ENCODE results near the gene NOXO1. TPM values are rescaled to one million over a fixed set of nuclear protein-coding genes. Genes with fewer than 3 reads are reported as not detected.

The NOXO1 gene
- total RNA-seq (2014; rRNA removed) (2.4 and 3.4 TPM in 2 replicates), Bru-seq, nascent RNA (not detected), BruChase-seq, experiment 1, labeled RNA remaining after a 6-hour chase (percentile 8 among the genes with signal in this experiment), BruChase-seq, experiment 2, labeled RNA remaining after a 2-hour chase (percentile 19 among the genes with signal in this experiment)
- long read RNA-seq, partial matches to known transcripts: 0 of 2 reads
- long read RNA-seq, other reads (novel, unspliced or antisense): 2 of 2 reads

GRCh38 chr16:1981398-1981836, at the start of gene NOXO1:
TSS of gene NOXO1 (minus strand) at chr16:1981469. CDS start at chr16:1981179, 290 bp downstream.
- Histone ChIP-seq H3K9me3 (ENCODE audit: low read length) (no peaks in the 10 kb centered on the region), H3K4me2 (ENCODE audit: low read length) (peak within 1 kb of the TSS; percentile 88), H3K79me2 (ENCODE audit: low read length) (peaks cover 19% of the 10 kb centered on the region), H3K9me2 (replicated peaks; ENCODE audit: low read length) (no peaks in the 10 kb centered on the region), H3K4me1 (ENCODE audit: insufficient read depth, low read length) (peaks cover 47% of the 10 kb centered on the region), H3K36me3 (ENCODE audit: low read depth, low read length) (no peaks in the 10 kb centered on the region), H4K20me1 (ENCODE audit: low read length) (no peaks in the 10 kb centered on the region), H3F3A (ENCODE audit: low read length, unreplicated experiment) (peaks cover 3% of the 10 kb centered on the region), H3K27me3 (ENCODE audit: low read length) (no peaks in the 10 kb centered on the region), H2AFZ (ENCODE audit: low read length) (no peak within 1 kb of the TSS), H3K27ac (ENCODE audit: low read length) (no peak within 1 kb of the TSS), H3K9ac (ENCODE audit: low read length) (no peak within 1 kb of the TSS), H3K4me3 (ENCODE audit: low read length) (0 out of 2 replicates have a peak within 1 kb of the TSS, but pooled peaks have one; percentile 64)
- BruUV-seq (replicated peaks): no TSS peak
- intact Hi-C loops (cut with micrococcal nuclease): no loop called here
- ATAC-seq: no peak
- ChIA-PET CTCF (no interaction called here), POLR2A (ENCODE audit: unreplicated experiment) (no interaction called here)
- no peak for DNase-seq
- TF ChIP-seq CTCF (conservative IDR thresholded peaks at IDR 0.05; ENCODE audit: low read depth, low read length) (no peak), EZH2phosphoT487 (IDR thresholded peaks at IDR 0.05; ENCODE audit: borderline replicate concordance, low read length) (no peak), EZH2 (IDR thresholded peaks at IDR 0.05; ENCODE audit: low read length, unreplicated experiment) (no peak)

GRCh38 chr16:2030036-2030435, 48.8 kb upstream of the NOXO1 start:
- H3F3A ChIP-seq (ENCODE audit: low read length, unreplicated experiment): no peaks in the 10 kb centered on the region
- TF ChIP-seq CTCF (conservative IDR thresholded peaks at IDR 0.05; ENCODE audit: low read depth, low read length) (no peak), EZH2 (IDR thresholded peaks at IDR 0.05; ENCODE audit: low read length, unreplicated experiment) (no peak)
- no peaks in the 10 kb centered on the region for H3K36me3 ChIP-seq (ENCODE audit: low read depth, low read length)
- H3K9me3 ChIP-seq (ENCODE audit: low read length): no peaks in the 10 kb centered on the region
- no peak for ATAC-seq
- H3K4me3 ChIP-seq (ENCODE audit: low read length): no peak overlapping the region
- H3K79me2 ChIP-seq (ENCODE audit: low read length): peaks cover 47% of the 10 kb centered on the region
- H2AFZ ChIP-seq (ENCODE audit: low read length): no peak overlapping the region
- H3K9ac ChIP-seq (ENCODE audit: low read length): no peak overlapping the region
- H3K4me1 ChIP-seq (ENCODE audit: insufficient read depth, low read length): peaks cover 37% of the 10 kb centered on the region
- no peaks in the 10 kb centered on the region for H3K9me2 ChIP-seq (replicated peaks; ENCODE audit: low read length)
- BruUV-seq (replicated peaks): no TSS peak
- H3K27ac ChIP-seq (ENCODE audit: low read length): no peak overlapping the region
- H3K4me2 ChIP-seq (ENCODE audit: low read length): no peak overlapping the region
- no peaks in the 10 kb centered on the region for H3K27me3 ChIP-seq (ENCODE audit: low read length)
- intact Hi-C loops (cut with micrococcal nuclease): no loop called here
- no peak for DNase-seq
- H4K20me1 ChIP-seq (ENCODE audit: low read length): no peaks in the 10 kb centered on the region
- ChIA-PET CTCF (no interaction called here), POLR2A (ENCODE audit: unreplicated experiment) (interaction anchor here (0.6 kb wide), 1 partner anchor 204 kb away, joined by 3 read pairs; no protein-coding TSS in a partner anchor)

- ATAC-seq (no peak), DNase-seq (no peak)
- no peak overlapping the region for H3K4me3 ChIP-seq (ENCODE audit: low read length)
- H3K36me3 ChIP-seq (ENCODE audit: low read depth, low read length): no peaks in the 10 kb centered on the region
- H3K27me3 ChIP-seq (ENCODE audit: low read length): no peaks in the 10 kb centered on the region
- no peak overlapping the region for H3K9ac ChIP-seq (ENCODE audit: low read length)
- no peaks in the 10 kb centered on the region for H3F3A ChIP-seq (ENCODE audit: low read length, unreplicated experiment)
- no peak overlapping the region for H3K27ac ChIP-seq (ENCODE audit: low read length)
- H3K4me1 ChIP-seq (ENCODE audit: insufficient read depth, low read length): peaks cover 31% of the 10 kb centered on the region
- H3K9me3 ChIP-seq (ENCODE audit: low read length): no peaks in the 10 kb centered on the region
- POLR2A ChIA-PET (ENCODE audit: unreplicated experiment): interaction anchor here (0.6 kb wide), 1 partner anchor 203 kb away, joined by 3 read pairs; no protein-coding TSS in a partner anchor
- BruUV-seq (replicated peaks): no TSS peak
- no peak overlapping the region for H2AFZ ChIP-seq (ENCODE audit: low read length)
- peaks cover 41% of the 10 kb centered on the region for H3K79me2 ChIP-seq (ENCODE audit: low read length)
- TF ChIP-seq EZH2phosphoT487 (IDR thresholded peaks at IDR 0.05; ENCODE audit: borderline replicate concordance, low read length): no peak
- no peak for TF ChIP-seq EZH2 (IDR thresholded peaks at IDR 0.05; ENCODE audit: low read length, unreplicated experiment)
- no peak for TF ChIP-seq CTCF (conservative IDR thresholded peaks at IDR 0.05; ENCODE audit: low read depth, low read length)
- H4K20me1 ChIP-seq (ENCODE audit: low read length): no peaks in the 10 kb centered on the region
- CTCF ChIA-PET: no interaction called here
- no peaks in the 10 kb centered on the region for H3K9me2 ChIP-seq (replicated peaks; ENCODE audit: low read length)
- H3K4me2 ChIP-seq (ENCODE audit: low read length): no peak overlapping the region
- intact Hi-C loops (cut with micrococcal nuclease): no loop called here
These were observed 48.1 kb upstream of the NOXO1 start for GRCh38 chr16:2029350-2029749.

Data from PC-3 (cell line).